Right ventricle myocardium inferior (tissue), 1 donor: ENCODE results near the gene DLST. TPM values are rescaled to one million over a fixed set of nuclear protein-coding genes. Genes with fewer than 3 reads are reported as not detected.

ENCODE experiments used
- ATAC-seq: fragments of 200-7000 bp; cut with Tn5 transposase; one replicate; pipeline ENCODE4 v1.9.1; 2020; ENCODE audit warnings: mild to moderate bottlenecking, moderate library complexity
- DNase-seq: peaks from one replicate; pipeline ENCODE4 v3.0.0; 2021; ENCODE audit errors: missing footprints
- intact Hi-C: fragments of 100-400 bp; cut with DNase I; formaldehyde crosslinking; loops from one replicate; pipeline ENCODE4 v1.11.0; 2022
- total RNA-seq: library from RNA; stranded (reverse); fragmentation: NEBNext Ultra II Directional; extraction: Animal tissue kit (Norgen Biotek cat#: 25700); gene quantifications from one replicate; pipeline ENCODE4 v1.2.1, GENCODE V29; 2021
- donor health status: DM: no; HTN: yes; CAD: no; lungs with severe emphysema.

DLST gene
- total RNA-seq, 1 donor from 2014 or later: 213 TPM

- no peak for ATAC-seq
- intact Hi-C loops: no loop called here
- DNase-seq: no peak
These were observed 23.7 kb upstream of the DLST start for GRCh38 chr14:74858022-74858421.

DNA sequence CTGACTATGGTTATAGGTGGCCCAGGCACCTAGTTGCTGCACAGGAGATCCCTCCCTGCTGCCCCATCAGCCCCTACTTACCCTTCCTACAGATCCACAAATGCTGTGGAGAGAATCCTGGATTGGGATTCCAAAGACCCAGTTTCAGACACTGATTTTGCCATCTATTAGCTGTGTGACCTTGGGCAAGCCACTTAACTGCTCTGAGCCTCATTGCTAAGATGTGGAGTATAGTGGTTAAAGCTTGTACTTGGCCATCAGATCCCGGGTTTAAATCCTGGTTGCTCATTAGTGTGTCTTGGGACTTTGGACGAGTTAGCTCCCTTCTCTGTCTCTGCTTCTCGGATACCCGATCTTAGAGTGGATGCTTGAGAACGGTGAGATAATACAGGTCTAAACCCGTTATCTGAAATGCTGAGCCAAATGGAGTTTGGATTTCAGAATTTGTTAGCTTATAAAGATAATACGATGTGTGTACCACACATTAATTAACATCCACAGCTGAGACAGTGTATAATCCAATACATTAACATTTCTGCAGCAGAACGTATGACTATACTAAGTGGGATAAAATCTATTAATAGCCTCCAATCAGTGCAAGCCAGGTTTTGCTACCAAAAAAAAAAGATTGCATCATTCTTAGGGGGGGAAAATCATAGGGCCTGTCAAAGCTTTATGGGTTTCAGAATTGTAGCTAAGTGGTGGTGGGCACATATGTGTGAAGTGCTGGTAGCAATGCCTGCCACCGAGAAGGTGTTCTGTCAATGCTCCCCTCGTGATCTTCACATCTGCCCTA, 21.8 kb upstream of the DLST start:
- intact Hi-C loops: loop anchor here (2.0 kb wide), 2 partner anchors 23 to 229 kb away; no protein-coding TSS in a partner anchor
- DNase-seq (no peak), ATAC-seq (no peak)

DNA sequence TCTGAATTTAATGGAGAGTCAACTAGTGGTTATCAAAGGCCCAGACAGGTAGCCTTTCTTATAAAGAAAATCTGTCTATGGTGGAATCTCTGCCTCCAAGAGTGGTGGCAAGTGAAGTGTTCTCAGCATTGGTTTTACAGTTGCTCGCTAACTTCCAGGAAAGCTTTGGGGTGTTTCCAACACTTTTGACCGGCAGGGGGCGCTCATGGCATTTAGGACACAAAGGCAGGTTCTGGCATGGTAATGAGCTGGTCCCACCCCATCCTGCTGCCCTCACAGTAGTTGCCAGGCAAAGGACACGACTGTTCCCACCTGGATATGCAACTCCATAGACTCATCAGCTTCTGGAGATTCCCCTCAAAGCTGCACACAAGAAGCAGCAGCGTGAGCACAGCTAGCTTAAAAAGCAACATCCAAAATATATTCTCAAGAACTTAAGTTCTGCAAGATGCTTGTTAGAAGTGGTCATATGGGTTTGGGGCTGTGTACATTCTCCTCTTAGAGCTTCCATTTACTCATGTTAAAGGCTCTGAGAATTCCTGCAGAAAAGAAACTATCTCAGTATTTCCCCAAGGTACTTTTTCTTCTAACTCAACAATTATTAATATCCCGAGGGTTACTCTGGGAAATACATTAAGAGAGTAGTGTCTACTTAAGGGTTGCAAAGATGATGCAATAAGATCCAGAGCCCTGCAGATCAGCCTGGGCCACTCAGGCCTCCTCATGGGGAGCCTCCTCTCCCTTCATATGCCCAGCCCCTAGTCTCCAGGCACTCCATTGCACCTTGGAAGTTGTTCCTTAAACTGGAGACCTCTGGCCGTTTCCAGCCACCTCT, 20.6 kb upstream of the DLST start:
- intact Hi-C loops: loop anchor here (1.0 to 2.0 kb wide), 3 partner anchors 22 to 228 kb away; no protein-coding TSS in a partner anchor
- DNase-seq: peak; percentile 94
- peak; percentile 82 for ATAC-seq

DNA sequence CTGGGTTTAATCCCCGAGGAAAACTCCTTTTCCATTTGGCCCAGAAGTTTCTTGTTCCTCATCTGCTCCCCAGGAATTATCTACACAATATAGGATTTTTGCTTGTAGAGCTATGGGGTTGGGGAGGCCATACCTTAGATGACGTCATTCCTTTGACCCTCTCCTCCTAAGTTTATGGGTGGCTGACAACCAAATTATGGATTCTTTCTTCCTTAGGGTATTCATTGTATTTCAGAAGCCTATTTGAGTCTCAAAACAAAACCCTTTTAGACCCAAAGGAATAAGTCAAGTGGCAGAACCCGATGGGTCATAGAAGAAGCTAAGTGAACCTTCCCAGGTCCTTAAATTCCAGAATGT, 20.0 kb upstream of the DLST start:
- intact Hi-C loops: loop anchor here (1.0 to 2.0 kb wide), 3 partner anchors 21 to 227 kb away; no protein-coding TSS in a partner anchor
- DNase-seq (no peak), ATAC-seq (no peak)

GRCh38 chr14:74863274-74863673, 18.4 kb upstream of the DLST start:
- peak; percentile 18 for ATAC-seq
- DNase-seq: peak; percentile 32
- intact Hi-C loops: no loop called here

DNA sequence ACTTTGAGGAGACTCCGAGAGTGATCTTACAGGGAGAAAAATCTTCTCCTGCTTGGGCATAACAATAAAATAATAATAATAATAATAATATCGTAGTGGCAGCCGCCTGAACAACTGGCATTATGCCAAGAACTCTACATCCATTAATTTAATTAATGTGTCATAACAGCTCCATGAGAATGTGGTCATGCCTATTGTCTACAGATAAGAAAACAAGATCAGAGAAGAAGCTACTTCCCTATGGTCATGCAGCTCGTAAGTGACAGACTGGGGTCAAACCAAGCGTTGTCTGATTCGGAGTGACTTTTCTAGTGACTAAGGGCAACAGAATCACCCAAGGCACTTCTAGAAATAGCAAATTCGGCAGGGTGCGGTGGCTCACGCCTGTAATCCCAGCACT, 17.5 kb upstream of the DLST start:
- intact Hi-C loops: no loop called here
- no peak for DNase-seq
- ATAC-seq: no peak

DNA sequence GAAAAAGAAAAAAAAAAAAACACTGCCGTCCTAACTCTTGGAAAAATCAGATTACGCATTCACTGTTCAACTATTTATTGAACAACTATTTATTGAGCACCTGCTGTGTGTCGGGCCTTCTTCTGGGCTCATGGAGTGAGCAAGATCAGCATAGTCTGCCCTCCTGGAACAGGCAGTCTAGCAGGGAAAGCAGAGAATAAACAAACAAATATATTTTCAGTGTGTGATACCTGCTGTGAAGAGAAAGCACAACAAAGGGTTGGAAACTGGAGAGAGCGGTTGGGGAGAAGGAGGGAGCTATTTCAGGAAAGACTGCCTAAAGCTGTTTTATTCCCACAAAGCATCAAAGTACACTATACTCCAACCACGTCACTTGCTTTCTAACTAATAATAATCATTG, 16.6 kb upstream of the DLST start:
- ATAC-seq: no peak
- intact Hi-C loops: no loop called here
- DNase-seq: no peak

DNA sequence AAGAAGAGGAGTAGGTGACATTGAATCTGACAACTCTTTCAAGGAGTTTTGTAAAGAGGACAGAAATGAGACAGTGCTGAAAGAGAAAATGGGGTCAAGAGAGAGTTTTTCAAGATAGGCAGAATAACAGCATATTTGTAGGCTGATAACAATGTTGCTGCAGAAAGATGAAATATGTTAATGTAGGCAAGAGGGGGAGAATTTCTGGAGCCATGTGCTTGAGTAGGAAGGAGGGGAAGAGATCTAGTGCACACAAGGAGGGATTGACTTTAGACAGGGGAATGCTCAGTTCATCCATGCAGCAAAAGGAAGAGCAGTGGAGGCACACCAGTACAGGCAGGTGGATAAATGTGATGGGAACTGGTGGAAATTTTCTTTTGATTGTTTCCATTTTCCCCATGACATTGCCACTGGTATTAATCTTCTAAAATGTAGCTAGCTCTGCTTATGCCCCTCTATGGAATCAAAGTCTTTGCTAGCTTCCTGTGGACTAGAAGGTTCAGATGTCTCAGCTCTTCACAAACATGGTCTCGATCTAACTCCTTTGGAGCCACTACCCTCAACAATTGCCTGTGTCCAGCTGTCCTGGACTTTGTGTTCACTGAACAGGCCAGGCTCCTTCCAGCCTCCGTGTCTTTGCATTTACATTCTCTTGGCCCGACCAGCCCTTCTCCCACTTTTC, 14.9 kb upstream of the DLST start:
- ATAC-seq (no peak), DNase-seq (no peak)
- intact Hi-C loops: no loop called here

DNA sequence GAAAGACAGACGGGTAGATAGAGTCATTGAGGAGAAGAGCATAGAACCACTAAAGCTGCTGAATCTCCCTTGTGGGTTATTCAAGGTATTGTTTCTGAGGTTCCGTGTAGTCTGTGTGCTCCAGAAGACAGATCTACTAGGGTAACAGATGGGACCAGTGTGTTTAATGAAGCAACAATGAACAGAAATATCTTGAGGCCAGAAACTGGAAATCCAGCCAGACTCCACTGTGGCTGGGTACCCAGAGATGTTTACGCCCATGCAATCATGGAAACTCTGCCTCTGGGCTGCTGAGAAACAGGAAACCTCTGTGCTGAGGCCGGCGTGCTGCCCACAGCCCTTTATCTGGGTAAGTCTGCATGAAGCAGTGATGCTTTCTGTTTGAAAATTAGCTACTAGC, 14.0 kb upstream of the DLST start:
- DNase-seq (no peak), ATAC-seq (peak; percentile 46)
- intact Hi-C loops: no loop called here

- no peak for DNase-seq
These were observed 13.0 kb upstream of the DLST start for GRCh38 chr14:74868739-74869138.

DNA sequence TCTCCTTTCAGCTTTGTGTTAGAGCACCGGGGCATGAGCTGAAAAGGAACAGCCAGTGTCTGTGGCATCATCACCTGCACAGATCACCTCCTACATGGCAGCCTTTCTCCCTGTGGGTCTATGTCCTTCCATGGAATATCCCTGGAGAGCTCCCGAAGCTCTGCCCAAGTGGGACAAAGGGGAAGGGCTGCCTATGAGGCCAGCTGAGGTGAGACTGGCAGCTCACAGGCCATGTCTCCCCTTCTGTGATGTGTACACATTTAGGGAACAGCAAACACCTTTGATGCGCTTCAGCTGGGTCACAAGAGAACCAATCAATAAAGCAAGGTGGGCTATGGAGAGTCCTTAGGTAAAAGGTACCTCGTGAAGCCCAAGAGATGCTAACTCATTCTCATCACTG, 9.9 kb upstream of the DLST start:
- intact Hi-C loops: no loop called here
- DNase-seq (no peak), ATAC-seq (no peak)

More at GRCh38 chr14:74868739-74869138, 13.0 kb upstream of the DLST start:
- intact Hi-C loops: no loop called here
- ATAC-seq: no peak

DNA sequence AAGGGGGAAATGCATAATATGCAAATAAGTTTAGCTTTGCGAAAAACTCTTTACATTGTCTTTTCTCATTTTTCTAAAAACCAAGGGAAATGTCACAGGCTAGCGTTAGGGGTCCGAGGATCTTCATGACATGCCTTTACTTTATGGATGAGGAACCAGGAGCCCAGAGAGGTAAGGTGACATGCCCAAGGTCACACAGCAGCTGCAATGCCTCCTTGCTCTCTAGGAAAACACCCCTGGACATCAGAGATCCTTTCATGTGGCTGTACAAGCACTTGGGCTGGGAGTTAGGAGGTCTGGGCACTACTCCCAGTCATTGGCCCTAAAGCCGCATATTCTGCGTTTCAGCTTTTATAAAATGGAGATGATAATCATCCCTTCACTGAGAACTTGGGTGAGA, 6.5 kb upstream of the DLST start:
- intact Hi-C loops: no loop called here
- DNase-seq: no peak
- ATAC-seq: no peak

- DNase-seq: no peak
- ATAC-seq: no peak
- intact Hi-C loops: no loop called here
These were observed 5.5 kb upstream of the DLST start, which contains the start of gene PROX2 for GRCh38 chr14:74875941-74876913. Gene PROX2, minus strand, starts transcription at chr14:74876145. Its CDS starts 12,311 bp downstream, at chr14:74863834.

DNA sequence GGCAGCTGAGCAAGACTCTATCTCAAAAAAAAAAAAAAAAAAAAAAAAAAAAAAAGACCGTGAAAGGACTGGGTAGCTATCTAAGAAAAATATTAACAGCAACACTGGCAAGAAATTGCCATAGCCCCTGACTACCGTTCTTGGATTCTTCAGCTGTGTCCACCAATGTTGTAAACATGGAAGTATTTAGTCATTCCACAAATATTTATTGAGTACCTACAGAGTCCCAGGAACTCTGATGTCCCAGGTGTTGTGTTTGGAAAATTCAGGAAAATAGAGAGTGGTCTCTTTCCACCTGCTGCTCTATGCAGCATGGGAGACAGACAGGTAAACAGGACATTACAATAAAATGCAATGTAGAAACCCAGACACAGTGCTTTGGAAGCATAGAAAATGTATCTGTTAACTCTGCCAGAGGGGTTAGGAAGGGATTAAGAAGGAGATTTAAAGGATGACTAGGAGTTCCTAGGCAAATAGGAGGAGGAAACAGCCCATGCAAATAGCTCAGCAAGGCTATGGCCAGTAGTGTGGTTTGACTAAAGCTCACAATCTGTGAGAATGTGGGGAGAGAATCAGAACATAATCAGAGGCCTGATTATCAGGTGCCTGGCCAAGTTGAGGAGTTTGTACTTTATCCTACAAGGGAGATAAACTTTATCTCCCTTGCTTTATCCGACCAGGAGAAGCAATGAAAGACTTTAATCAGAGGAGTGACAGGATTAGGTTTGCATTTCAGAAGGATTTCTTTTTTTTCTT, 2.1 kb upstream of the DLST start:
- intact Hi-C loops: no loop called here
- ATAC-seq: no peak
- DNase-seq: no peak

GRCh38 chr14:74882103-74882920, 596 bp downstream of the DLST start:
- intact Hi-C loops: loop anchor here (2.0 kb wide), 1 partner anchor 22 kb away; no protein-coding TSS in a partner anchor
- ATAC-seq: peak; percentile 42
- peak; percentile 71 for DNase-seq

DNA sequence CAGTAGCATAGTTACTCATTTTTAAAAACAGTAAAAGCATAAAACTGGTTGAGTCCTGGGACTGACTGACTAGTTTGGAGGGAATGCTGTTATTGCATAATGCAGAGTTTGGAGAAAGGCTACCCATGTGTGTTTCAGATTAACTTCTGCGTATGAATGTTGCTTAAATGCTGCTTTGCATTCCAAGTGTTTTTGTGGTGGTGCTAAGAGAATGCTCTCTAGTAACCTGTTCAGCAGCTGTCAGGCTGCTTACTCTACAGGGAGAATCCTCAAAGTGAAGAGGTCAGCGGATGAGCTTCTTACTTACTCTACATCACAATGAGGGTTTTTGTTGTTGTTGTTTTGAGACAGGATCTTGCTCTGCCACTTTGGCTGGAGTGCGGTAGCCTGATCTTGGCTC, 4.3 kb downstream of the DLST start:
- ATAC-seq: peak; percentile 19
- intact Hi-C loops: no loop called here
- no peak for DNase-seq
